NCI-H146 (cell line): ENCODE data around the gene MED12L.
A peak's percentile ranks its signal among the peaks of the same experiment; 100 is the strongest.

Source experiments
- DNase-seq: peaks from one replicate; lab custom pipeline; 2025; lab: John Stamatoyannopoulos, UW

MED12L gene

GRCh38 chr3:151086484-151087456 lies 1.3 kb downstream of the MED12L start:
- DNase-seq = peak; percentile 95

GRCh38 chr3:151087648-151088047 lies 2.2 kb downstream of the MED12L start:
- DNase-seq = peak; percentile 65

- DNase-seq = no peak
Measured at GRCh38 chr3:151091685-151092345, 6.4 kb downstream of the MED12L start.

GRCh38 chr3:151093148-151093547 lies 7.7 kb downstream of the MED12L start:
- no peak for DNase-seq

GRCh38 chr3:151093905-151094304 lies 8.4 kb downstream of the MED12L start:
- DNase-seq = no peak

GRCh38 chr3:151096716-151097115 lies 11.3 kb downstream of the MED12L start:
- DNase-seq = no peak

- DNase-seq = no peak
Measured at GRCh38 chr3:151100076-151100475, 14.6 kb downstream of the MED12L start.

GRCh38 chr3:151101270-151101969 lies 16.0 kb downstream of the MED12L start:
- no peak for DNase-seq

- DNase-seq = no peak
Measured at GRCh38 chr3:151106311-151106710, 20.8 kb downstream of the MED12L start.

- DNase-seq = no peak
Measured at GRCh38 chr3:151107177-151107576, 21.7 kb downstream of the MED12L start.

- no peak for DNase-seq
Measured at GRCh38 chr3:151107701-151108100, 22.2 kb downstream of the MED12L start.

- no peak for DNase-seq
Measured at GRCh38 chr3:151109286-151109800, 23.9 kb downstream of the MED12L start.

GRCh38 chr3:151112731-151113130 lies 27.3 kb downstream of the MED12L start:
- DNase-seq = peak; percentile 58

- DNase-seq = no peak
Measured at GRCh38 chr3:151113343-151113742, 27.9 kb downstream of the MED12L start.

GRCh38 chr3:151117047-151117446 lies 31.6 kb downstream of the MED12L start:
- no peak for DNase-seq

- DNase-seq = no peak
Measured at GRCh38 chr3:151119188-151119587, 33.7 kb downstream of the MED12L start.

- peak; percentile 94 for DNase-seq
Measured at GRCh38 chr3:151120409-151120808, 34.9 kb downstream of the MED12L start.

- peak; percentile 44 for DNase-seq
Measured at GRCh38 chr3:151121016-151121415, 35.6 kb downstream of the MED12L start.

- DNase-seq = no peak
Measured at GRCh38 chr3:151123827-151124226, 38.4 kb downstream of the MED12L start.

- DNase-seq = peak; percentile 20
Measured at GRCh38 chr3:151124476-151124875, 39.0 kb downstream of the MED12L start.

- no peak for DNase-seq
Measured at GRCh38 chr3:151130428-151130827, 45.0 kb downstream of the MED12L start.

GRCh38 chr3:151133175-151133574 lies 47.7 kb downstream of the MED12L start:
- DNase-seq = no peak
